AG04450 (cell line): ENCODE results near the gene PTMS. TPM values are rescaled to one million over a fixed set of nuclear protein-coding genes. Genes with fewer than 3 reads are reported as not detected.

Experiments
- CTCF ChIA-PET: fragments of 300-600, 350-600 bp; formaldehyde crosslinking; extraction: SDS; loops from one replicate; lab custom pipeline; 2022; ENCODE audit warnings: antibody characterized with exemption, inconsistent platforms; lab: Charles Lee
- POLR2A ChIA-PET: fragments of 350-600 bp; formaldehyde crosslinking; extraction: SDS; loops from one replicate; lab custom pipeline; 2021; ENCODE audit warnings: antibody characterized with exemption, inconsistent platforms; lab: Yijun Ruan, JAX
- DNase-seq: peaks from one replicate; pipeline ENCODE4 v3.0.0-alpha.2; 2011; ENCODE audit warnings: low read depth, low spot score
- H3K27ac ChIP-seq: one replicate; pipeline ENCODE4 v1.5.1; 2012; ENCODE audit warnings: low read depth, low read length, control low read depth
- H3K27me3 ChIP-seq: one replicate; pipeline ENCODE4 v1.6.0; 2012; ENCODE audit warnings: low read length; ENCODE audit not compliant: control insufficient read depth, insufficient read depth
- H3K4me3 ChIP-seq: 2 replicates; pipeline ENCODE4 v1.5.1; 2011; ENCODE audit warnings: mild to moderate bottlenecking, low read depth, low read length, control low read depth
- H3K9me3 ChIP-seq: 2 replicates; pipeline ENCODE4 v1.5.1; 2012; ENCODE audit warnings: low read length; ENCODE audit not compliant: control insufficient read depth, insufficient read depth
- CTCF ChIP-seq: IDR thresholded peaks from 2 replicates; pipeline ENCODE4 v1.5.1; 2011; ENCODE audit warnings: low read depth, low read length, control low read depth, inconsistent platforms
- polyA plus RNA-seq: library from polyadenylated mRNA; depleted of rRNA; stranded (reverse); fragments of >200 nt; gene quantifications from 2 replicates; pipeline ENCODE4 v1.2.3, GENCODE V29; 2011; rRNA removed

Gene PTMS
- polyA plus RNA-seq, 1 experiment: 170 TPM

- no peak for DNase-seq
- Histone ChIP-seq H3K27me3 (no peaks in the 10 kb centered on the region), H3K4me3 (no peak overlapping the region), H3K9me3 (no peaks in the 10 kb centered on the region), H3K27ac (no peak overlapping the region)
- no peak for TF ChIP-seq CTCF
- POLR2A ChIA-PET: no interaction called here
- CTCF ChIA-PET: no interaction called here
Observed at GRCh38 chr12:6818222-6818621, 52.1 kb downstream of the PTMS start.

GRCh38 chr12:6818645-6819044 lies 52.5 kb downstream of the PTMS start:
- TF ChIP-seq CTCF: no peak
- no peak for DNase-seq
- ChIA-PET POLR2A (no interaction called here), CTCF (no interaction called here)
- Histone ChIP-seq H3K27ac (no peak overlapping the region), H3K4me3 (no peak overlapping the region), H3K27me3 (no peaks in the 10 kb centered on the region), H3K9me3 (no peaks in the 10 kb centered on the region)

- Histone ChIP-seq H3K4me3 (no peak overlapping the region), H3K9me3 (no peaks in the 10 kb centered on the region; the same call in 1 of the 2 replicates), H3K27ac (no peak overlapping the region), H3K27me3 (no peaks in the 10 kb centered on the region)
- TF ChIP-seq CTCF: no peak
- ChIA-PET CTCF (interaction anchor here (11.8 kb wide), 1 partner anchor 66 kb away, joined by 165 read pairs; the partner anchor contains the start of gene MLF2), POLR2A (no interaction called here)
- DNase-seq: no peak
Observed at GRCh38 chr12:6819106-6820030, 53.2 kb downstream of the PTMS start.

GRCh38 chr12:6820166-6820565 lies 54.0 kb downstream of the PTMS start:
- POLR2A ChIA-PET: interaction anchor here (1.4 to 1.8 kb wide), 2 partner anchors 9 to 67 kb away, joined by 5 to 8 read pairs; partner anchors contain the start of gene MLF2
- no peaks in the 10 kb centered on the region for H3K27me3 ChIP-seq
- no peak for TF ChIP-seq CTCF

More at GRCh38 chr12:6820166-6820565, 54.0 kb downstream of the PTMS start:
- CTCF ChIA-PET: interaction anchor here (11.8 kb wide), 1 partner anchor 67 kb away, joined by 165 read pairs; the partner anchor contains the start of gene MLF2
- H3K4me3 ChIP-seq: no peak overlapping the region
- no peak overlapping the region for H3K27ac ChIP-seq
- DNase-seq: no peak
- no peaks in the 10 kb centered on the region; the same call in 1 of the 2 replicates for H3K9me3 ChIP-seq

Other genes with a start within 250 kb of the PTMS start
- gene GAPDH, start 231.8 kb upstream of the PTMS start, polyA plus RNA-seq: 9,160 and 11,356 TPM in 2 replicates
- gene IFFO1, start 210.3 kb upstream of the PTMS start, polyA plus RNA-seq: 23.8 and 24.2 TPM in 2 replicates
- gene NOP2, start 198.1 kb upstream of the PTMS start, polyA plus RNA-seq: 35.7 and 41.3 TPM in 2 replicates
- 86.3 and 119 TPM in 2 replicates for gene CHD4, start 159.0 kb upstream of the PTMS start, polyA plus RNA-seq
- not detected in 2 replicates for gene LPAR5, start 130.4 kb upstream of the PTMS start, polyA plus RNA-seq
- gene ACRBP, start 118.9 kb upstream of the PTMS start, polyA plus RNA-seq: 0.41 and 0.64 TPM in 2 replicates
- gene ING4, start 103.2 kb upstream of the PTMS start, polyA plus RNA-seq: 58.6 and 66.6 TPM in 2 replicates
- gene ZNF384, start 77.0 kb upstream of the PTMS start, polyA plus RNA-seq: 39.3 and 44.3 TPM in 2 replicates
- gene PIANP, start 65.5 kb upstream of the PTMS start, polyA plus RNA-seq: 1.2 and 2.2 TPM in 2 replicates
- gene COPS7A, start 42.3 kb upstream of the PTMS start, polyA plus RNA-seq: 93.2 and 104 TPM in 2 replicates
- 241 and 263 TPM in 2 replicates for gene MLF2, start 13.2 kb upstream of the PTMS start, polyA plus RNA-seq
- 0.11 and 0.33 TPM in 2 replicates for gene LAG3, start 6.2 kb downstream of the PTMS start, polyA plus RNA-seq
- 24.8 and 24.9 TPM in 2 replicates for gene CD4, start 23.2 kb downstream of the PTMS start, polyA plus RNA-seq
- gene GPR162, start 55.5 kb downstream of the PTMS start, polyA plus RNA-seq: 5.2 and 7.6 TPM in 2 replicates
- 45.5 and 65.3 TPM in 2 replicates for gene P3H3, start 62.0 kb downstream of the PTMS start, polyA plus RNA-seq
- gene GNB3, start 74.6 kb downstream of the PTMS start, polyA plus RNA-seq: 3.4 and 3.6 TPM in 2 replicates
- 11.6 and 12.5 TPM in 2 replicates for gene CDCA3, start 84.9 kb downstream of the PTMS start, polyA plus RNA-seq
- gene USP5, start 85.8 kb downstream of the PTMS start, polyA plus RNA-seq: 47.1 and 54.8 TPM in 2 replicates
- 1,246 and 1,347 TPM in 2 replicates for gene TPI1, start 101.2 kb downstream of the PTMS start, polyA plus RNA-seq
- 2.6 and 3.7 TPM in 2 replicates for gene SPSB2, start 106.9 kb downstream of the PTMS start, polyA plus RNA-seq
- 10.4 and 10.6 TPM in 2 replicates for gene LRRC23, start 138.5 kb downstream of the PTMS start, polyA plus RNA-seq
- 25.4 and 27.5 TPM in 2 replicates for gene ENO2, start 148.2 kb downstream of the PTMS start, polyA plus RNA-seq
- 11.2 and 21.4 TPM in 2 replicates for gene ATN1, start 161.6 kb downstream of the PTMS start, polyA plus RNA-seq
- not detected in 2 replicates for gene RNU7-1, start 177.5 kb downstream of the PTMS start, polyA plus RNA-seq
- 359 and 425 TPM in 2 replicates for gene C12orf57, start 177.7 kb downstream of the PTMS start, polyA plus RNA-seq
- gene PTPN6, start 185.0 kb downstream of the PTMS start, polyA plus RNA-seq: 0.07 and 0.10 TPM in 2 replicates
- gene PHB2, start 204.3 kb downstream of the PTMS start, polyA plus RNA-seq: 242 and 255 TPM in 2 replicates
- gene EMG1, start 204.6 kb downstream of the PTMS start, polyA plus RNA-seq: 46.1 and 47.8 TPM in 2 replicates